NB4 (cell line): ENCODE data around the gene NFAT5.

ENCODE experiments used
- CTCF ChIP-seq: IDR thresholded peaks from one replicate; pipeline ENCODE4 v1.5.1; 2012; ENCODE audit warnings: low read depth, low read length
- MAX ChIP-seq: IDR thresholded peaks from 2 replicates; pipeline ENCODE4 v1.6.1; 2011; ENCODE audit warnings: low read depth, low read length
- MYC ChIP-seq: IDR thresholded peaks from 2 replicates; pipeline ENCODE4 v1.6.1; 2011; ENCODE audit warnings: low read depth, low read length
- POLR2A ChIP-seq: IDR thresholded peaks from 2 replicates; pipeline ENCODE4 v1.6.1; 2011; ENCODE audit warnings: mild to moderate bottlenecking; ENCODE audit not compliant: insufficient read length; ENCODE audit errors: extremely low read depth

GRCh38 chr16:69531988-69532387, 33.8 kb upstream of the NFAT5 start:
- TF ChIP-seq CTCF (no peak), POLR2A (no peak), MAX (no peak), MYC (no peak)
